Ishikawa (cell line): ENCODE results near the gene RNF146.

Experiments used
- CEBPB ChIP-seq: IDR thresholded peaks from 2 replicates; pipeline ENCODE4 v1.6.1; 2012
- CREB1 ChIP-seq: IDR thresholded peaks from 2 replicates; pipeline ENCODE4 v1.6.1; 2012; ENCODE audit warnings: low read depth
- EGR1 ChIP-seq: IDR thresholded peaks from 2 replicates; pipeline ENCODE4 v1.6.1; 2012
- EP300 ChIP-seq: IDR thresholded peaks from 2 replicates; pipeline ENCODE4 v1.6.1; 2012; ENCODE audit warnings: borderline replicate concordance
- FOXM1 ChIP-seq: IDR thresholded peaks from 2 replicates; pipeline ENCODE4 v1.6.1; 2012; ENCODE audit warnings: low read depth, borderline replicate concordance
- NFIC ChIP-seq: IDR thresholded peaks from 2 replicates; pipeline ENCODE4 v1.6.1; 2012
- RAD21 ChIP-seq: IDR thresholded peaks from 2 replicates; pipeline ENCODE4 v1.6.1; 2012; ENCODE audit warnings: low read depth
- TAF1 ChIP-seq: IDR thresholded peaks from 2 replicates; pipeline ENCODE4 v1.6.1; 2012; ENCODE audit warnings: low read depth, mild to moderate bottlenecking
- TCF12 ChIP-seq: IDR thresholded peaks from 2 replicates; pipeline ENCODE4 v1.6.1; 2012; ENCODE audit warnings: low read depth
- TEAD4 ChIP-seq: IDR thresholded peaks from 2 replicates; pipeline ENCODE4 v1.6.1; 2012
- YY1 ChIP-seq: IDR thresholded peaks from 2 replicates; pipeline ENCODE4 v1.6.1; 2012; ENCODE audit warnings: low read depth
- ZBTB7A ChIP-seq: IDR thresholded peaks from 2 replicates; pipeline ENCODE4 v1.6.1; 2012; ENCODE audit warnings: low read depth
- TF ChIP-seq, protein P1 (sequence below): IDR thresholded peaks from 2 replicates; pipeline ENCODE4 v1.6.1; 2012
- TF ChIP-seq, protein P2 (sequence below): IDR thresholded peaks from 2 replicates; pipeline ENCODE4 v1.6.1; 2012; ENCODE audit warnings: low read depth, mild to moderate bottlenecking
- TF ChIP-seq, protein P3 (sequence below): IDR thresholded peaks from 2 replicates; pipeline ENCODE4 v1.6.1; 2012

Gene RNF146

DNA sequence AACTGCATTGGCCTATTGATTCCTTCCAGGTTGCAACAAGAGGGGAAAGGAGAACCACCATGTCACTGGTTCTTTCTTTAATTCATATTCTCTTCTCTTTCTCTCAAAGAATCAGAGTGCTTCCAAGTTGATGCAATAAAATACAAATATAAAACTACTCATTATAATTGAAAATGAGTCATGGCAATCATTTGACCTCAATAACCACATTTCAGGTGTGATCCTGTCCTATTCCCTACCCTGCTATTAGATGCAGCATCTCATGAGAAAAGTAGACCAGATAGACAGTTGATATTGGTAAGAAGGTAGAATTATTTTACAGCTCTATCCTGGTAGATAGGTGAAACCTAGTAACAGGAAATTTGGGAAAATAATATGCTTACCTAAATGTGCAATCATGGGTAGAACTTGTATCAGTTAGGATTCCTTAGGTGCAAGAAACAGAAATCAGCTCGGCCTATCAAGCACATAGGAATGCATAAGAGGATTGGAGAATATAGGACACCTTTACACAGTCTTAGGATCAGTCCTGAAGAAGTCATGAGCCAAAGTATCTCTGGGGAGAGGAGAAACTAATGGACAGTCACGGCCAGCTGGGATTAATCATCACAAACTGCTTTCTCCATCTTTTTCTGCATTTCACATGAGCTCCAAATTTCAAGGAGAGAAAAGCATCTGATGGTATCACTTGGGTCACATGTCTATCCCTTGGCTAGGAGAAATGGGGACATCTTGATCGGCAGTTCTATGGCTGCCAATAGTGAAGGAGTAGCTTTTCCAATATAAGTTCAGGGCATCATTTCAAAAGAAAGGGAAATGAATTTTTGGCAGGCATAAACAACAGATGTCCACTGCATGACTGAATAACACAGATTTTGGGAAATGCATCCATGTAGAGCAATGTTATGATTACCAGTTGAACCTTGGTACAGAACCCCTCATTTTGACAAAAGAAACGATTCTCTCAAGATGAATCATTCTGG lies 19.3 kb upstream of the RNF146 start:
- TF ChIP-seq CREB1 (no peak), TEAD4 (no peak), FOXM1 (no peak), TCF12 (no peak), EGR1 (no peak), RAD21 (no peak), ZBTB7A (no peak), NFIC (no peak), CEBPB (no peak), TAF1 (no peak), YY1 (no peak)
- TF ChIP-seq, protein P1, sequence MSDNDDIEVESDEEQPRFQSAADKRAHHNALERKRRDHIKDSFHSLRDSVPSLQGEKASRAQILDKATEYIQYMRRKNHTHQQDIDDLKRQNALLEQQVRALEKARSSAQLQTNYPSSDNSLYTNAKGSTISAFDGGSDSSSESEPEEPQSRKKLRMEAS, result no peak
- TF ChIP-seq, protein P2, sequence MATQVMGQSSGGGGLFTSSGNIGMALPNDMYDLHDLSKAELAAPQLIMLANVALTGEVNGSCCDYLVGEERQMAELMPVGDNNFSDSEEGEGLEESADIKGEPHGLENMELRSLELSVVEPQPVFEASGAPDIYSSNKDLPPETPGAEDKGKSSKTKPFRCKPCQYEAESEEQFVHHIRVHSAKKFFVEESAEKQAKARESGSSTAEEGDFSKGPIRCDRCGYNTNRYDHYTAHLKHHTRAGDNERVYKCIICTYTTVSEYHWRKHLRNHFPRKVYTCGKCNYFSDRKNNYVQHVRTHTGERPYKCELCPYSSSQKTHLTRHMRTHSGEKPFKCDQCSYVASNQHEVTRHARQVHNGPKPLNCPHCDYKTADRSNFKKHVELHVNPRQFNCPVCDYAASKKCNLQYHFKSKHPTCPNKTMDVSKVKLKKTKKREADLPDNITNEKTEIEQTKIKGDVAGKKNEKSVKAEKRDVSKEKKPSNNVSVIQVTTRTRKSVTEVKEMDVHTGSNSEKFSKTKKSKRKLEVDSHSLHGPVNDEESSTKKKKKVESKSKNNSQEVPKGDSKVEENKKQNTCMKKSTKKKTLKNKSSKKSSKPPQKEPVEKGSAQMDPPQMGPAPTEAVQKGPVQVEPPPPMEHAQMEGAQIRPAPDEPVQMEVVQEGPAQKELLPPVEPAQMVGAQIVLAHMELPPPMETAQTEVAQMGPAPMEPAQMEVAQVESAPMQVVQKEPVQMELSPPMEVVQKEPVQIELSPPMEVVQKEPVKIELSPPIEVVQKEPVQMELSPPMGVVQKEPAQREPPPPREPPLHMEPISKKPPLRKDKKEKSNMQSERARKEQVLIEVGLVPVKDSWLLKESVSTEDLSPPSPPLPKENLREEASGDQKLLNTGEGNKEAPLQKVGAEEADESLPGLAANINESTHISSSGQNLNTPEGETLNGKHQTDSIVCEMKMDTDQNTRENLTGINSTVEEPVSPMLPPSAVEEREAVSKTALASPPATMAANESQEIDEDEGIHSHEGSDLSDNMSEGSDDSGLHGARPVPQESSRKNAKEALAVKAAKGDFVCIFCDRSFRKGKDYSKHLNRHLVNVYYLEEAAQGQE, result no peak

DNA sequence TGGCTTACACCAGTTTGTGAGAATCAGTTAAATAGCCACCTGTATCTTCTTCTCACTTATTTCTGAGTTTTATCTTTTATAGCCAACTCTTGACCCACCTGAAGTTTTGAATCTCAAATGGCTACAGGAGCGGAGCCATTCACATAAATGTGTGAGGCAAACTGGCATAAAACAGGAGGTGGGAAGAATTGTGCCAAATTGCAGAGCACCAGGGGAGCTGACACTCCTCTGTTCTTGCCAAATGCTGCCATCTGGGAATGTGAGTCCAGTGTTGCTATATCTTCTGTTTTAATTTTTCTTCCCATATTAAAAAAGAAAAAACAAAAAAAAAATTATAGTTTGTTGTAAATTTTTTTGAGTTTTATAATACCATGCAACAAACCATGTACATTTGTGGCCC lies 17.0 kb upstream of the RNF146 start:
- TF ChIP-seq CEBPB (no peak), YY1 (no peak), EP300 (no peak), ZBTB7A (no peak), TEAD4 (no peak), RAD21 (no peak), EGR1 (no peak), FOXM1 (no peak), TCF12 (no peak), NFIC (no peak), TAF1 (no peak)
- TF ChIP-seq, protein P3, sequence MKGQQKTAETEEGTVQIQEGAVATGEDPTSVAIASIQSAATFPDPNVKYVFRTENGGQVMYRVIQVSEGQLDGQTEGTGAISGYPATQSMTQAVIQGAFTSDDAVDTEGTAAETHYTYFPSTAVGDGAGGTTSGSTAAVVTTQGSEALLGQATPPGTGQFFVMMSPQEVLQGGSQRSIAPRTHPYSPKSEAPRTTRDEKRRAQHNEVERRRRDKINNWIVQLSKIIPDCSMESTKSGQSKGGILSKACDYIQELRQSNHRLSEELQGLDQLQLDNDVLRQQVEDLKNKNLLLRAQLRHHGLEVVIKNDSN, result no peak
- TF ChIP-seq, protein P2, result no peak

DNA sequence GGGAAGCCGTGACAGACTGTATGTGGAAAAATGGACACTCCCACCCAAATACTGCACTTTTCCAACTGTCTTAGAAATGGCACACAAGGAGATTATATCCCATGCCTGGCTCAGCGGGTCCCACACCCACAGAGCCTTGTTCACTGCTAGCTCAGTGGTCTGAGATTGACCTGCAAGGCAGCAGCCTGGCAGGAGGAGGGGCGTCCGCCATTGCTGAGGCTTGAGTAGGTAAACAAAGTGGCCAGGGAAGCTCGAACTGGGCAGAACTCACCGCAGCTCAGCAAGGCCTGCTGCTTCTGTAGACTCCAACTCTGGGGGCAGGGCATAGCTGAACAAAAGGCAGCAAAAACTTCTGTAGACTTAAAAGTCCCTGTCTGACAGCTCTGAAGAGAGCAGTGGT lies 11.4 kb upstream of the RNF146 start:
- TF ChIP-seq CEBPB (no peak), EGR1 (no peak), TEAD4 (no peak), NFIC (no peak), YY1 (no peak), CREB1 (no peak), EP300 (no peak), ZBTB7A (no peak), TAF1 (no peak), RAD21 (no peak), TCF12 (no peak), FOXM1 (no peak)
- TF ChIP-seq, protein P1, result no peak
- TF ChIP-seq, protein P3, result no peak
- TF ChIP-seq, protein P2, result no peak

DNA sequence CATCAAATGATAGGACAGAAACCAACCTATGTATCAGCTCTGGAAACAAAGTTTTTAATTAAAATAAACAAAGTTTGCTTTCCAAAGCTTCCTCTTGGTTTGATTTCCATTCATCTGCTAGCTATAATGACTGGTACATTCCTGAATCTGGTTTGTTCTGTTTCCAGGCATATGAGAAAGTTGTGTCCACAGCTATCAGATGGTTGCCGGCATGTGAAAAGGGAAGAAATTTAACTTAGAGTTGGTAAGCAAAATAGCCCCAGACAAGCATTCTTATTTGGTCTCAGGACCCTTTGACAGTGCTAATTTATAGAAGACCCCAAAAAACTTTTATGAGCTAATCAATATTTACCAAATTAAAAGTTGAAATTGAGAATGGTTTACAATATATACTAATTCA lies 3.8 kb upstream of the RNF146 start:
- TF ChIP-seq TCF12 (no peak), YY1 (no peak), CREB1 (no peak), TAF1 (no peak), CEBPB (no peak)
- TF ChIP-seq, protein P2, result no peak
- TF ChIP-seq, protein P1, result no peak
